Measurements from ENCODE around the gene STAC3. TPM values are rescaled to one million over a fixed set of nuclear protein-coding genes. Genes with fewer than 3 reads are reported as not detected.

STAC3 gene
- total and polyA plus RNA-seq, 2 experiments from 2014 or later, result 0.48 to 3.0 TPM

GRCh38 chr12:57216921-57217879 lies 33.8 kb downstream of the STAC3 start (continued):
- no peak for TF ChIP-seq CTCF (conservative IDR thresholded peaks at IDR 0.05; ENCODE audit: low read depth in 2 of 2)
- TF ChIP-seq POLR2AphosphoS5 (IDR thresholded peaks at IDR 0.05; ENCODE audit: low read depth), result no peak
- no peak for TF ChIP-seq ETS1 (IDR thresholded peaks at IDR 0.05)
- no peak for TF ChIP-seq STAT1 (IDR thresholded peaks at IDR 0.05; ENCODE audit: unreplicated experiment)
- no peak for TF ChIP-seq CREB1 (CRISPR knock-in tag; IDR thresholded peaks at IDR 0.05; ENCODE audit: low read depth)

- peaks cover 44% of the 10 kb centered on the region for H3K4me1 ChIP-seq (ENCODE audit: insufficient read depth)
- Mint-ChIP-seq H3K27me3 (ENCODE audit: insufficient read depth, low read depth, poor library complexity) (peaks cover 72% of the 10 kb centered on the region), H3K27ac (no peak within 1 kb of the TSS), H3K4me3 (peak within 1 kb of the TSS; percentile 73), H3K36me3 (ENCODE audit: low read depth) (peaks cover 14% of the 10 kb centered on the region), H3K9me3 (peaks cover 3% of the 10 kb centered on the region), H3K4me1 (peaks cover 56% of the 10 kb centered on the region)
- TF ChIP-seq STAT1 (IDR thresholded peaks at IDR 0.05; ENCODE audit: unreplicated experiment), result no peak
- TF ChIP-seq CTCF (conservative IDR thresholded peaks at IDR 0.05; ENCODE audit: low read depth in 2 of 2), result peak in 1 of 2 experiments; percentile 16; a peak in 2 of 4 replicates
- no peak for TF ChIP-seq ZNF462 (CRISPR knock-in tag; IDR thresholded peaks at IDR 0.05)
- no peak for TF ChIP-seq POLR2AphosphoS5 (IDR thresholded peaks at IDR 0.05; ENCODE audit: low read depth)
- H3K79me2 ChIP-seq (replicated peaks; ENCODE audit: insufficient read depth), result no peaks in the 10 kb centered on the region
- peak within 1 kb of the TSS; percentile 84 for H3K4me2 ChIP-seq
- no peaks in the 10 kb centered on the region for H3K9me2 ChIP-seq (ENCODE audit: insufficient read depth)
- H4K20me1 ChIP-seq (replicated peaks; ENCODE audit: insufficient read depth), result peaks cover 10% of the 10 kb centered on the region; the same call in 1 of the 2 replicates
- H3K27me3 ChIP-seq (ENCODE audit: insufficient read depth), result peaks cover 78% of the 10 kb centered on the region
- ATAC-seq, result peak; percentile 21
- no peaks in the 10 kb centered on the region for H3K36me3 ChIP-seq (ENCODE audit: insufficient read depth)
- peak within 1 kb of the TSS; percentile 90 for H2AFZ ChIP-seq
- DNase-seq (ENCODE audit: low spot score), result peak; percentile 86
- H3K27ac ChIP-seq (ENCODE audit: low read depth), result no peak within 1 kb of the TSS
- H3F3A ChIP-seq (replicated peaks; ENCODE audit: low read depth), result 0 out of 2 replicates have a peak, but pooled peaks cover 21% of the 10 kb centered on the region
- peak within 1 kb of the TSS; percentile 62 for H3K4me3 ChIP-seq
Observed at GRCh38 chr12:57216014-57216911, 34.7 kb downstream of the STAC3 start, which contains the start of gene NXPH4. Gene NXPH4, plus strand, starts transcription at chr12:57216794. Its CDS starts 176 bp downstream, at chr12:57216970.

Data from GM23338 (cell line).